ENCODE measurements around the gene XPR1. TPM values are rescaled to one million over a fixed set of nuclear protein-coding genes. Genes with fewer than 3 reads are reported as not detected.

XPR1 gene
- total and polyA plus RNA-seq, 2 of the 8 experiments (the other 6 are each of a cell fraction or from before 2014, with no cell fraction given) = 28.6 to 43.9 TPM

DNA sequence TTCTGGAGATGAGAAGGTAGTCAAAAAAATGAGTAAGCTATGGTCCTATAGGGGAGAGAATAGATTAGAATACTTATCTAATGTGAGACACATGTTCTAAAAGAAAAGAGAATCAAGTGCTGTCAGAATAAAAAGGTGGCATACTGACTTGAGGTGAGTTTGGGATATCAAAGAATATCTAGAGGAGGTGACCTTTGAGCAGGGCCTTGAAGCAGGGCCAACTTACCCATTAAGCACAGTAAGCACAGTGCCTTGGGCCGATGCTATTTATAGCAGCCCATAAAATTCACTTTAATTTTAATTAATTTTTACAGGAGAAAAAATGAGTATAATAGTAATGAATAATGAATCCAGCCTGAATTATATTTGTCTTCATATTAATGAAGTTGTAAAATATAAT lies 92.2 kb downstream of the XPR1 start:
- Histone ChIP-seq H3K14ac (ENCODE audit: insufficient read length) (no peak overlapping the region), H2BK20ac (ENCODE audit: low read length) (no peak overlapping the region), H2BK12ac (ENCODE audit: low read depth, low read length) (no peak overlapping the region), H3K36me3 (ENCODE audit: control insufficient read depth in 2 of 4, insufficient read depth in 4 of 4, low read length in 3 of 4) (no peaks in the 10 kb centered on the region), H3K9me3 (ENCODE audit: insufficient read depth in 2 of 2, low read depth in 1 of 2, low read length in 1 of 2) (no peaks in the 10 kb centered on the region), H3K23me2 (ENCODE audit: low read depth, low read length) (no peaks in the 10 kb centered on the region), H3K23ac (ENCODE audit: insufficient read length) (no peak overlapping the region), H4K8ac (ENCODE audit: extremely low read depth, insufficient read depth, low read length) (no peak overlapping the region), H2BK5ac (ENCODE audit: low read depth, low read length) (no peak overlapping the region), H3K27ac (ENCODE audit: low read depth, low read length) (no peak overlapping the region), H3K4me2 (ENCODE audit: insufficient read depth in 1 of 2, low read depth in 2 of 2, low read length in 2 of 2) (no peak overlapping the region), H3K56ac (replicated peaks; ENCODE audit: insufficient read length, low read depth, low read length) (no peak overlapping the region), H3K79me1 (ENCODE audit: low read depth, low read length) (no peaks in the 10 kb centered on the region), H2AK5ac (ENCODE audit: low read depth, low read length) (no peak overlapping the region), H4K20me1 (replicated peaks in 1 of 2; ENCODE audit: control insufficient read depth in 1 of 2, insufficient read depth in 2 of 2, low read length in 2 of 2) (no peaks in the 10 kb centered on the region), H2AFZ (ENCODE audit: low read length) (no peak overlapping the region), H3K18ac (ENCODE audit: extremely low read depth, low read length) (no peak overlapping the region), H4K91ac (replicated peaks; ENCODE audit: insufficient read length, low read length) (no peak overlapping the region), H3K4me1 (replicated peaks in 1 of 4; ENCODE audit: control insufficient read depth in 3 of 4, insufficient read depth in 4 of 4, low read length in 3 of 4) (no peaks in the 10 kb centered on the region), H2BK15ac (ENCODE audit: low read length) (no peak overlapping the region), H3K4me3 (ENCODE audit: extremely low read depth in 1 of 4, insufficient read depth in 2 of 4, low read depth in 3 of 4, low read length in 4 of 4) (no peak overlapping the region), H4K5ac (ENCODE audit: insufficient read length, low read depth, low read length) (no peak overlapping the region), H3K79me2 (ENCODE audit: control insufficient read depth in 1 of 2, insufficient read depth in 2 of 2, low read length in 2 of 2) (peaks cover 0 to 6% of the 10 kb centered on the region in 2 experiments; a peak in 1 of 4 replicates), H3K9ac (replicated peaks in 1 of 4; ENCODE audit: extremely low read depth in 1 of 4, low read depth in 3 of 4, low read length in 3 of 4) (no peak overlapping the region), H2BK120ac (replicated peaks; ENCODE audit: low read depth, low read length) (no peak overlapping the region), H3K4ac (replicated peaks; ENCODE audit: insufficient read length, low read depth, low read length) (no peak overlapping the region), H3K27me3 (replicated peaks in 1 of 4; ENCODE audit: control insufficient read depth in 3 of 4, extremely low read depth in 1 of 4, insufficient read depth in 3 of 4, low read length in 3 of 4) (no peaks in the 10 kb centered on the region)
- DNase-seq (ENCODE audit: low read depth in 1 of 2, low spot score in 2 of 2) = no peak
- WGBS, 2 experiments (ENCODE audit: extremely low coverage in 1 of 2, insufficient coverage in 1 of 2, insufficient read length in 1 of 2, insufficient replicate concordance in 2 of 2, low coverage in 1 of 2, low lambda C conversion rate in 2 of 2, missing lambda C conversion rate in 1 of 2) = 100% methylated on average over 1 of the region's 1 CpG; no CpG with 5 or more reads in 1 of the 2 experiments
- POLR2A ChIA-PET (ENCODE audit: partially characterized antibody) = no interaction called here
- CTCF ChIA-PET (ENCODE audit: partially characterized antibody) = no interaction called here
- no peak for FAIRE-seq
- TF ChIP-seq RFX5 (IDR thresholded peaks at IDR 0.05; ENCODE audit: borderline replicate concordance, low read depth, low read length) = no peak
- no peak for TF ChIP-seq TAF1 (IDR thresholded peaks at IDR 0.05; ENCODE audit: low read depth, low read length)
- TF ChIP-seq SP2 (IDR thresholded peaks at IDR 0.05; ENCODE audit: low read length) = no peak
- TF ChIP-seq, protein P1, sequence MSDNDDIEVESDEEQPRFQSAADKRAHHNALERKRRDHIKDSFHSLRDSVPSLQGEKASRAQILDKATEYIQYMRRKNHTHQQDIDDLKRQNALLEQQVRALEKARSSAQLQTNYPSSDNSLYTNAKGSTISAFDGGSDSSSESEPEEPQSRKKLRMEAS (IDR thresholded peaks at IDR 0.05) = no peak
- TF ChIP-seq JUN (IDR thresholded peaks at IDR 0.05; ENCODE audit: low read depth, low read length) = no peak
- TF ChIP-seq EP300 (IDR thresholded peaks at IDR 0.05; ENCODE audit: borderline replicate concordance in 1 of 2, low read depth in 2 of 2, low read length in 2 of 2) = no peak
- TF ChIP-seq ZNF274 (IDR thresholded peaks at IDR 0.05; ENCODE audit: borderline replicate concordance, extremely low read depth, low read length) = no peak

Measured in H1 (cell line).